Skeletal muscle tissue (tissue), 4 donors: ENCODE results near the gene LSG1. TPM values are rescaled to one million over a fixed set of nuclear protein-coding genes. Genes with fewer than 3 reads are reported as not detected.

Experiments used
- H3K27ac ChIP-seq: one replicate; pipeline ENCODE4 v1.7.0; 2013; ENCODE audit warnings: mild to moderate bottlenecking, low read depth, low read length, inconsistent platforms
- H3K27me3 ChIP-seq, 3 donors: one replicate each; pipeline ENCODE4 v1.7.0; 2013; ENCODE audit warnings: low read length in 3 of 3; ENCODE audit not compliant: control insufficient read depth in 3 of 3, insufficient read depth in 3 of 3
- H3K36me3 ChIP-seq, 3 donors: one replicate each; pipeline ENCODE4 v1.7.0; 2013; ENCODE audit warnings: low read length in 3 of 3; ENCODE audit not compliant: control insufficient read depth in 3 of 3, insufficient read depth in 3 of 3
- H3K4me1 ChIP-seq, 3 donors: one replicate each; pipeline ENCODE4 v1.7.0; 2013; ENCODE audit warnings: low read length in 3 of 3, mild to moderate bottlenecking in 3 of 3; ENCODE audit not compliant: control insufficient read depth in 3 of 3, insufficient read depth in 3 of 3
- H3K4me3 ChIP-seq, 3 donors: one replicate each; pipeline ENCODE4 v1.7.0; 2013; ENCODE audit warnings: low read length in 3 of 3
- H3K9ac ChIP-seq, 3 donors: one replicate each; pipeline ENCODE4 v1.7.0; 2013; ENCODE audit warnings: low read length in 3 of 3, mild to moderate bottlenecking in 3 of 3, moderate library complexity in 2 of 3, low read depth in 1 of 3
- H3K9me3 ChIP-seq, 3 donors: one replicate each; pipeline ENCODE4 v1.7.0; 2013; ENCODE audit warnings: low read length in 3 of 3; ENCODE audit not compliant: control insufficient read depth in 3 of 3
- total RNA-seq: library from RNA; depleted of rRNA; stranded (reverse); fragments of >200 nt; gene quantifications from one replicate; pipeline ENCODE4 v1.2.3, GENCODE V29; 2014
- donor health status: Osteomylitis.

Gene LSG1
- total RNA-seq, 1 donor from 2014 or later: 36.5 TPM

DNA sequence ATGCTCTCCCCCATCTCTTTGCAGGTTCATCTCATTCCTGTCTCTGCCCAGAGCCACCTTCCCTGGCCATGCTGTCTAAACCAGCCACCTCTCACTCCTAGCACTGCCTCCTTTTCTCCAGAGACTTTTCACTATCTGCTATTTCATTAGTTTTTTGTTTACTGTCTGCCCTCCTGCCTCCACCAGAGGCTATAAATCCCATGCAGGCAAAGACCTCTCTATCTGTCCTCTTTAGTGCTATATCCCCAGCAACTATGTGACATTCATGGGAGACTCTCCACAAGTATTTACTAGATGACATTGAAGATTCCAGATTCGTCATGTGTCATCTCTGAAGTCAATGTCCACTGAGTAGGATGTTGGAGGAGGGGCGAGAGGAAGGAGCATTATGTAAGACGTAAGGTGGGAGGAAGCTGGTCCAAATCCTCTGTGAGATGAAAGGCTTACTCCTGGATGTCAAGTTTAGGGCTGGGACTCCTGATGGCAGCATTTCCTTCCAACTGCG lies 10.2 kb upstream of the LSG1 start:
- no peak overlapping the region for H3K27ac ChIP-seq
- no peaks in the 10 kb centered on the region for H3K27me3 ChIP-seq
- peaks cover 25 to 29% (median 26%) of the 10 kb centered on the region in 3 donors for H3K4me1 ChIP-seq
- no peaks in the 10 kb centered on the region for H3K9me3 ChIP-seq
- H3K36me3 ChIP-seq: peaks cover 0 to 4% (median 0%) of the 10 kb centered on the region in 3 donors
- H3K9ac ChIP-seq: peak overlapping the region in 1 of 3 donors; percentile 3
- peak overlapping the region in 1 of 3 donors; percentile 44 for H3K4me3 ChIP-seq

DNA sequence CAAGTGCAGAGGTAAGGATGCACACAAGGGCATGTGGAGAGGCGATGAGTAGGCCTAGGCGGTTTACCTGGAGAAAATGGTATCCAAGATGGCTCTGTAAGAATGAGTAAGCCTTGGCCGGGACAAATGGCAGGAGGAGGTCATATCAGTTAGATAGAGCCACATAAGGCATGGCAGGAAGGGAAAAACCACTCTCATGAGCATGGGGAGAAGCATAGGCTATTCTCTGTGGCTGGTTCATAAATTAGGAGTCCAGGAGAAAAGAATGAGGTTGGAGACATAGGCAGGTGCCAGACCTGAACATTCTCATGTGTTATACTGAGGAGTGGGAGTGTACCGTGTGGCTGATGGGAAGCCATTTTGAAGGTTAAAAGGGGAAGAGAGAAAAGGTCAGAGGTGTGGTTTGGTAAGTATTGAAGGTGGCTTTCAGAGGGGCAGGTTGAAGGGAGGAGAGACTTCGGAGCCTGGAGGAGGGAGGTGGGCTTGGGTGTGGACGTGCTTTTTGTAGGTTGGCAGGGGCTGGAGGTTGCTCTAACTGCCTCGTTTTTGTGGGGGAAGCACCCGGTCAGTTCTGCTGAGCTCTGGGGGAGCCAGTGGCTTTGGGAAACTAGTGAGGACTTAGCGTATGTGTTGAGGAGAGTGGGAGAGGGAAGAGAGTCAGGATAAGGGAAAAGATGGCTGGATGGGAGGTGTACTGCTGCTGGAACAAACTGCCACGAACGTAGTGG lies 9.1 kb upstream of the LSG1 start:
- Histone ChIP-seq H3K27me3 (no peaks in the 10 kb centered on the region), H3K9ac (no peak overlapping the region), H3K27ac (no peak overlapping the region), H3K4me1 (peaks cover 16 to 20% (median 16%) of the 10 kb centered on the region in 3 donors), H3K4me3 (no peak overlapping the region), H3K36me3 (no peaks in the 10 kb centered on the region), H3K9me3 (no peaks in the 10 kb centered on the region)

DNA sequence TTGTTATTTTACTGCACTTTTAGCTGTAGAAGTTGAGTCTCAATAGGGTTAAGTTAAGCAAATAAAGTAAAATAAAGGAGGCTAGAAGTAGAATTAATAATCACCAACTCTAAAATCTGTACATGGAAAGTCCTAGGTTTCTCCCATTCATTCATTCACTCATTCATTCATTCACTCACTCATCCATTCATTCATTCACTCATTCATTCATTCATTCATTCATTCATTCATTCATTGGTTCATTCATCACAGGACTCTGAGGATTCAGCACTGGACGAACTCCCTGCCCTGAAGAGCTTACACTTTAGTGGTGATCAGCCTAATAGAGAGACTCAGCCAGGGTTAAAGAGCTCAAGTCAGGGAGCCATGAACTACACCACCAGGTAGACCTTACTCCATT lies 4.5 kb upstream of the LSG1 start:
- Histone ChIP-seq H3K27ac (no peak overlapping the region), H3K4me1 (peaks cover 5 to 11% (median 5%) of the 10 kb centered on the region in 3 donors), H3K9me3 (no peaks in the 10 kb centered on the region), H3K4me3 (no peak overlapping the region), H3K27me3 (peaks cover 0 to 2% (median 0%) of the 10 kb centered on the region in 3 donors), H3K9ac (no peak overlapping the region), H3K36me3 (no peaks in the 10 kb centered on the region)

DNA sequence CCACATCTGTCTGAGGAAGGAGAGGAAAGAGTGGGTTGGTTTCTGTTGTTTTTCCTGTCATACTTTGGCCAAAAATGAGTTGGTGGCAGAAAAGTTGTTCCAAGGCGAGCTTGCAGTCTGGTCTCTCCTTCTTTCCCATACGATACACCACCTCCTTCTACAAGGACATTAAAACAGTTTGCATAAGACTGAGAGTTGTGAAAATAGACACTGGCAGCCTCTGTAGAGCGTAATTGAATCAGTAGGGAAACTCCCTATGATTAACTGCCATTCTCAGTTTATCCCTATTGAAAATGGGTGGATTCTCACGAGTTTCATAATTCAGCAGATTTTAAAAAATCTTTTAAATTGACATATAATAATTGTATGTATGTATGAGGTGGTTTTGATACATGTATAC lies 3.7 kb upstream of the LSG1 start:
- H3K36me3 ChIP-seq: no peaks in the 10 kb centered on the region
- H3K27ac ChIP-seq: no peak overlapping the region
- no peaks in the 10 kb centered on the region for H3K9me3 ChIP-seq
- no peak overlapping the region for H3K4me3 ChIP-seq
- peaks cover 13 to 18% (median 13%) of the 10 kb centered on the region in 3 donors for H3K4me1 ChIP-seq
- H3K9ac ChIP-seq: no peak overlapping the region
- H3K27me3 ChIP-seq: peaks cover 0 to 2% (median 0%) of the 10 kb centered on the region in 3 donors

DNA sequence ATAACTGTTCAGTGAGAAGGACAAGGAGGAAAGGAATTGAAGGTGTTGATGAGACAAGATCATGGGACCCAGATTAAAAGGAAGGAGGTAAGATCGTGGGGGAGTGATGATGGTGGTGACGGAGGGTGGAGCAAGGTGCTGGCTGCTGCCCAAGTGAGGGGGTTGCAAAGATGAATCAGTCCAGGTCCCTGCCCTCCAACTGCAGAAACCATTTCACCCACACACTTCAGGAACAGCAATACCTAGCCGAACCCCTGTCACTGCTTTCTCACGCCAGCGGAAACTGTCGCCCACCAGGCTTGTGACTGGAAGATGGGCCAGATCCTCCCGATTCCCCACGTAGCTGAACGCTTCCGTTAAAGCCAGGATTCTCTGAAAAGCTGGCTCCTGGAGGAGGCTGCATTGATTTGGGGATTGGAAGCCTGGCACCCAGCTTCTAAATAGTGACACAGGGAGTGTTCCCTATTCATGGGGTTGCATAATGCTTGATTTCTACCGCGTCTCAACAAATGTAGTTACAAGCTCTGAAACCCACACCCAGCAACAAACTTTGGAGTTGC lies 3.2 kb upstream of the LSG1 start:
- Histone ChIP-seq H3K9me3 (no peaks in the 10 kb centered on the region), H3K27ac (no peak overlapping the region), H3K9ac (peak overlapping the region in 1 of 3 donors; percentile 50)

DNA sequence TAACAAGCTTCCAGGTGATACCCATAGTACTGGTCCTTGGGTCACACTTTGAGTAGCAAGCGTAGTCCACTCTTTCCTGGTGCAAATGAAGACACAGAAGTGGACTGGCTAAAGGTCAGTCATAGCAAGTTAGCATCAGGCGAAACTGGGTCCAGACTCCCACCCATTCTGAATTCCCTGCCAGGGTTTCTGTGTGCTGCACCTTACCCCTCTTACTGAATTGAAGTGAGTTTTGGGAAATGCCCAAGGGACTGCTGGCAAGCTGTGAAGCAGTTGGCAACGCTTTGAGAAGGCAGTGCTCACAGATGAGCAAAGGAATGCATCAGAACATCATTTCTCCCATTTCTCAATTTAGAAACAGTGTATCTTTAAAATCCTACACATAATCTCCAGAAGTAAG lies 1.8 kb upstream of the LSG1 start:
- no peaks in the 10 kb centered on the region for H3K9me3 ChIP-seq
- H3K36me3 ChIP-seq: peaks cover 5 to 10% (median 8%) of the 10 kb centered on the region in 3 donors
- H3K4me1 ChIP-seq: peaks cover 17 to 24% (median 17%) of the 10 kb centered on the region in 3 donors
- H3K4me3 ChIP-seq: no peak overlapping the region
- H3K27ac ChIP-seq: no peak overlapping the region
- peaks cover 0 to 2% (median 0%) of the 10 kb centered on the region in 3 donors for H3K27me3 ChIP-seq
- peak overlapping the region in 1 of 3 donors; percentile 10 for H3K9ac ChIP-seq

More for the DNA sequence above, 3.2 kb upstream of the LSG1 start:
- Histone ChIP-seq H3K4me3 (no peak overlapping the region), H3K27me3 (peaks cover 0 to 2% (median 0%) of the 10 kb centered on the region in 3 donors), H3K36me3 (no peaks in the 10 kb centered on the region), H3K4me1 (peaks cover 17 to 23% (median 17%) of the 10 kb centered on the region in 3 donors)

DNA sequence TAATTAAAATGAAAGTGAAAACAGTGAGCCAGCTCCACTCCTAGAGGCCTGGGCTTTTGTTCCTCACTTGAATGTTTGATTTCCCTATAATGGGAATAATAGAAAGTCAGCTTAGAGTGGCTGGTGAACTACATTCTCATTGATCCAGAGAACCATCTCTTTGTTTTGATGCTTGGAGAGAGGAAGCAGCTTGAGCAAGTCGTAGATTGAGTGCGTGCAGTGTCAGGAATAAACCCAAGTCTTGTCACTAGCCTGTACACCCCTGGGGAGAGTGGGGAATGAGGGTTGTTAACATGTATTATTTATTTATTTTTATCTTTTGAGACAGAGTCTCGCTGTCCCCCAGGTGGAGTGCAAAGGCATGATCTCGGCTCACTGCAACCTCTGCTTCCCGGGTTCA lies 885 bp upstream of the LSG1 start:
- Histone ChIP-seq H3K4me3 (peak overlapping the region; percentile 76 to 96 (median 90)), H3K9me3 (no peaks in the 10 kb centered on the region), H3K27me3 (peaks cover 0 to 2% (median 0%) of the 10 kb centered on the region in 3 donors), H3K27ac (peak overlapping the region; percentile 91), H3K36me3 (peaks cover 5 to 15% (median 8%) of the 10 kb centered on the region in 3 donors), H3K9ac (peak overlapping the region; percentile 87 to 93 (median 88)), H3K4me1 (peaks cover 17 to 24% (median 17%) of the 10 kb centered on the region in 3 donors)

DNA sequence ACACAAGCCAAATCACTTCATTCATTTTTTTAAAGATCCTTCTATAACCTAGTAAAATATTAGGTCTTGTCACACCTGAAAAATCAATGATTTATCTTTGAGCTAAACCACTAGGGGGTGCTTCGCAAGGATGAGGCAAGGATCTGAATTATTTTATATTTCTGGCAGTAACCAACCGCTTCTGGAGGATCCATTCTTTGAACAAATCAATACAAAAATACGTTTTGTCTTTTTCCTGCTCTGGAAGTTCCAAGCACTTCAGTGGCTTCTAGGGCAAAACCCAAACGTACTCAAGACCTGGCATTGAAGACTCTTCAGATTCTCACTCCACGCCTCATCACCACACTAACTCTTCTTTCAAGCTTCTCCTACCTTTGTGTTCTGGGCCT lies 486 bp downstream of the LSG1 start:
- peaks cover 17 to 24% (median 17%) of the 10 kb centered on the region in 3 donors for H3K4me1 ChIP-seq
- H3K27ac ChIP-seq: peak overlapping the region; percentile 91
- peaks cover 5 to 15% (median 10%) of the 10 kb centered on the region in 3 donors for H3K36me3 ChIP-seq
- peak overlapping the region; percentile 87 to 93 (median 88) for H3K9ac ChIP-seq
- H3K4me3 ChIP-seq: peak overlapping the region; percentile 76 to 96 (median 90)
- H3K9me3 ChIP-seq: no peaks in the 10 kb centered on the region
- peaks cover 0 to 2% (median 0%) of the 10 kb centered on the region in 3 donors for H3K27me3 ChIP-seq

DNA sequence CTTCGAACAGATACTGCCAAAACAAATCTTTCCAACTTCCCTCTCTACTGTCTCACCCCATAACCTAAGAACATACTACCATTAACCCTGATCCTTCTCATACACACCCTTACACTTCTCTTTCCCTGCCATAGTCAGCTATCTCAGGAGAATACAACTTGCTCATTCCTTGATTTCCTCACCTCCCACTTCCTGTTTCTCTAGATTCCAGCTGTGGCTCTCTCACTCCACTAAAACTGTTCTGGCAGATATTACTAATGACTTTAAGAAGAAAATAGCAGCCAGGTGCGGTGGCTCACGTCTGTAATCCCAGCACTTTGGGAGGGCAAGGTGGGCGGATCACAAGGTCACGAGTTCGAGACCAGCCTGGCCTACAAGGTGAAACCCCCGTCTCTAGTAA lies 4.6 kb downstream of the LSG1 start:
- peaks cover 12 to 37% (median 28%) of the 10 kb centered on the region in 3 donors for H3K36me3 ChIP-seq
- no peaks in the 10 kb centered on the region for H3K27me3 ChIP-seq
- no peaks in the 10 kb centered on the region for H3K9me3 ChIP-seq
- H3K27ac ChIP-seq: no peak overlapping the region
- no peak overlapping the region for H3K9ac ChIP-seq
- no peak overlapping the region for H3K4me3 ChIP-seq
- peaks cover 12 to 17% (median 13%) of the 10 kb centered on the region in 3 donors for H3K4me1 ChIP-seq

DNA sequence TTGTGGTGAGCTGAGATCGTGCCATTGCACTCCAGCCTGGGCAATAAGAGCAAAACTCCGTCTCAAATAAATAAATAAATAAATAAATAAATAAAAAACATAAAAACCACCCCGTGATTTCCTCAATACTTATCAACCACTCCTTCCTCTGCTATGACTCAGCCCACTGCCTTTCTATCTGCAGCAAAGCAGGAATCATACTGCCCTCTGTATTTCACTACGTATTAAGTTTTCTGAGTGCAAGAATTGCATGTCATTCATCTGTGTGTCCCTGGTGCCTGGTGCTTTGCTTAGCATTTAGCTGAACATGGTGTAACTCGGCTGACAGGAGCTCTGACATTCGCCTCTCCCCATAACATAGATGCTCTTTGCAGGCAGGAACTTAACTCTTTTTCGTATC lies 7.1 kb downstream of the LSG1 start:
- Histone ChIP-seq H3K4me3 (no peak overlapping the region), H3K27me3 (no peaks in the 10 kb centered on the region), H3K9ac (no peak overlapping the region), H3K27ac (no peak overlapping the region), H3K36me3 (peaks cover 18 to 45% (median 28%) of the 10 kb centered on the region in 3 donors), H3K9me3 (no peaks in the 10 kb centered on the region), H3K4me1 (no peaks in the 10 kb centered on the region)
